ENCODE results near the gene KRT34.

DNA sequence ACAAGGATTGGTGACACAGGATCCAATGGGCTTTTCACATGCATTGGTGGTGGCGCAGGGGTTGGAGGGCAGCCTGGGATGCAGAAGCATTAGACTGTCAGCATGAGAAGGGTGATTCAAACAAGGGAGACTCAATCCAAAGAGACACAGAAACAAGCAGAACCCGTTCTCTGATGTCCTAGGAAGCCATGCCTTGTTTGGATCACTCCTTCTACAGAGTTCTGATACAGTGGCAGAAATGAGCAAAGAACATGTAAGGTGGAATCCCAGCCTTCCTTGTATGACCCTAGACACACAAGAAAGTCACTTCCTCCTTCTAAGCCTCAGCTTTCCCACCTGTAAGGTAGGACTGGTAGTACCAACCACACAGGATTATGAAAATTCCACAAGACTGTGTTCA, 18.2 kb downstream of the KRT34 start:
- TF ChIP-seq, protein P1, sequence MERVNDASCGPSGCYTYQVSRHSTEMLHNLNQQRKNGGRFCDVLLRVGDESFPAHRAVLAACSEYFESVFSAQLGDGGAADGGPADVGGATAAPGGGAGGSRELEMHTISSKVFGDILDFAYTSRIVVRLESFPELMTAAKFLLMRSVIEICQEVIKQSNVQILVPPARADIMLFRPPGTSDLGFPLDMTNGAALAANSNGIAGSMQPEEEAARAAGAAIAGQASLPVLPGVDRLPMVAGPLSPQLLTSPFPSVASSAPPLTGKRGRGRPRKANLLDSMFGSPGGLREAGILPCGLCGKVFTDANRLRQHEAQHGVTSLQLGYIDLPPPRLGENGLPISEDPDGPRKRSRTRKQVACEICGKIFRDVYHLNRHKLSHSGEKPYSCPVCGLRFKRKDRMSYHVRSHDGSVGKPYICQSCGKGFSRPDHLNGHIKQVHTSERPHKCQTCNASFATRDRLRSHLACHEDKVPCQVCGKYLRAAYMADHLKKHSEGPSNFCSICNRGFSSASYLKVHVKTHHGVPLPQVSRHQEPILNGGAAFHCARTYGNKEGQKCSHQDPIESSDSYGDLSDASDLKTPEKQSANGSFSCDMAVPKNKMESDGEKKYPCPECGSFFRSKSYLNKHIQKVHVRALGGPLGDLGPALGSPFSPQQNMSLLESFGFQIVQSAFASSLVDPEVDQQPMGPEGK (CRISPR knock-in tag; IDR thresholded peaks at IDR 0.05; ENCODE audit: borderline replicate concordance), result no peak
- TF ChIP-seq ZFP3 (CRISPR knock-in tag; IDR thresholded peaks at IDR 0.05) (no peak), RARB (CRISPR knock-in tag; IDR thresholded peaks at IDR 0.05) (no peak), ARNTL (CRISPR knock-in tag; IDR thresholded peaks at IDR 0.05; ENCODE audit: borderline replicate concordance, low read depth) (no peak), CSDC2 (CRISPR knock-in tag; IDR thresholded peaks at IDR 0.05) (no peak), ZNF70 (CRISPR knock-in tag; IDR thresholded peaks at IDR 0.05) (no peak), PPARA (CRISPR knock-in tag; IDR thresholded peaks at IDR 0.05; ENCODE audit: borderline replicate concordance) (no peak), ESRRG (CRISPR knock-in tag; IDR thresholded peaks at IDR 0.05) (no peak)
- TF ChIP-seq, protein P2, sequence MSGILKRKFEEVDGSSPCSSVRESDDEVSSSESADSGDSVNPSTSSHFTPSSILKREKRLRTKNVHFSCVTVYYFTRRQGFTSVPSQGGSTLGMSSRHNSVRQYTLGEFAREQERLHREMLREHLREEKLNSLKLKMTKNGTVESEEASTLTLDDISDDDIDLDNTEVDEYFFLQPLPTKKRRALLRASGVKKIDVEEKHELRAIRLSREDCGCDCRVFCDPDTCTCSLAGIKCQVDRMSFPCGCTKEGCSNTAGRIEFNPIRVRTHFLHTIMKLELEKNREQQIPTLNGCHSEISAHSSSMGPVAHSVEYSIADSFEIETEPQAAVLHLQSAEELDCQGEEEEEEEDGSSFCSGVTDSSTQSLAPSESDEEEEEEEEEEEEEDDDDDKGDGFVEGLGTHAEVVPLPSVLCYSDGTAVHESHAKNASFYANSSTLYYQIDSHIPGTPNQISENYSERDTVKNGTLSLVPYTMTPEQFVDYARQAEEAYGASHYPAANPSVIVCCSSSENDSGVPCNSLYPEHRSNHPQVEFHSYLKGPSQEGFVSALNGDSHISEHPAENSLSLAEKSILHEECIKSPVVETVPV (CRISPR knock-in tag; IDR thresholded peaks at IDR 0.05), result no peak

Data from SK-N-SH treated with all-trans-retinoic acid at 6 μM for 48 hours (cell line).